A172 (cell line): ENCODE data around the gene NEK11. TPM values are rescaled to one million over a fixed set of nuclear protein-coding genes. Genes with fewer than 3 reads are reported as not detected.
"Not testable (repeated sequence)": the region's sequence is repeated elsewhere in the genome, so short reads cannot be mapped to it uniquely, and the experiment has no call there.

Source experiments
- DNase-seq: peaks from one replicate; pipeline ENCODE4 v3.0.0-alpha.2; 2015; ENCODE audit warnings: low spot score
- total RNA-seq: library from RNA; depleted of rRNA; stranded (reverse); fragments of >200 nt; shearing (Covaris generic); gene quantifications from 2 replicates; pipeline ENCODE4 v1.2.3, GENCODE V29; 2014

Gene NEK11
- total RNA-seq, 1 experiment from 2014 or later, result 5.3 TPM

DNA sequence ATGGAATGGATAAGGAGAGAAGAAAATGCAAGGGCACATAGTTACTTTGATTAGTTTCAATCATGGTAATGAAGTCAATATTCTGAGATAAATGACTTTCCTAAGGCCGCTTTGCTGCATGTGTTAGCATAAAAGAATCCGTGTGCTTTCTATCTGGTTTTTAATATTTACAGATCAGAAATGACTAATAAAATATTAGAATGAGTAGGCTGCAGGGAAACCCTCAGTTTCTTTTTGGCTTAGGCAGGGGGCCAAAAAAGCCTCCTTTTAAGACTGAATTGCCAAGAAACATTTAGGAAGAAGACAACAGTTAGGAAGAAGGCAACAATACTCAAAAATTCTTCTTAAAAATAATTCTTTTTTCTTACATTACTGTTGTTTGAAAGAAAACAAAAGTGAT lies 11.6 kb downstream of the NEK11 start:
- no peak for DNase-seq

GRCh38 chr3:131042271-131042985 lies 15.8 kb downstream of the NEK11 start:
- not testable (repeated sequence) for DNase-seq

GRCh38 chr3:131047582-131047981 lies 20.9 kb downstream of the NEK11 start:
- DNase-seq, result no peak

DNA sequence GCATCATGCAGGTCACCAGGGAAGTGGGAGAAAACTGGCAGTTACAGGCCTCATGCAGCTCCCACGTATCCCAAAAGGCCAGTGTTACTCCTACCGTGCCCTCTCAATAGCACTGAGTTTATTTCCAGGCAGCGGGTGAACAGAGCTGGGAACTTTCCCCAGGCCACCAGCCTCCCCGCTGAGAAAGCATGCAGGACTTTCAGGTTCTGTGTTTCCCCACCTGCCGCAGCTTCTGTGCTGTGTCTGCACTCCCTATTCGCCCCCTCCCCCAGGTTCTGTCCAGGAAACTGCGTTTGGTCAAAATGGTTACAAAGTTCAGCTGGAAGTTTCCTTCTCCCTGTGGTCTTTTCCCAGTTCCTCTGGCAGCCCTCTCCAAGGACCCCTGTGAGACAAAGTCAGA lies 21.4 kb downstream of the NEK11 start:
- no peak for DNase-seq

DNA sequence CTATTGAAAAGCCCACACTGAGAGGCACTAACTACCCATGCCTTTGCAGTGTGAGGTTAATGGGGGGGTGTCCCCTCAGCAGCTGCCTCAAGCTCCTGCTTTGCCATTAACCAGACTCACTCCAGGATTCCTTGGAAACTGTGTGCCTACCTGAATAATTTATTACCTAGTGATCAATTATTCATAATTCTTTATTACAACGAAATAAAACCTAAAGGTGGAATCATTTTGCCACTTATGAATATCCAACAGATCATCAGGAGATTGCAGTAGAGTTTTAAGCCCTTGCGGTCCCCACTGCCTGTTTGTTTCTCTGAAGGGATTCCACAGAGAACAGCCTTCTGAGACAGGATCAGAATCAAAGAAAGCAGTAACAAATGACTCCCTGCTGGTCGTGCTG lies 23.3 kb downstream of the NEK11 start:
- DNase-seq, result no peak

DNA sequence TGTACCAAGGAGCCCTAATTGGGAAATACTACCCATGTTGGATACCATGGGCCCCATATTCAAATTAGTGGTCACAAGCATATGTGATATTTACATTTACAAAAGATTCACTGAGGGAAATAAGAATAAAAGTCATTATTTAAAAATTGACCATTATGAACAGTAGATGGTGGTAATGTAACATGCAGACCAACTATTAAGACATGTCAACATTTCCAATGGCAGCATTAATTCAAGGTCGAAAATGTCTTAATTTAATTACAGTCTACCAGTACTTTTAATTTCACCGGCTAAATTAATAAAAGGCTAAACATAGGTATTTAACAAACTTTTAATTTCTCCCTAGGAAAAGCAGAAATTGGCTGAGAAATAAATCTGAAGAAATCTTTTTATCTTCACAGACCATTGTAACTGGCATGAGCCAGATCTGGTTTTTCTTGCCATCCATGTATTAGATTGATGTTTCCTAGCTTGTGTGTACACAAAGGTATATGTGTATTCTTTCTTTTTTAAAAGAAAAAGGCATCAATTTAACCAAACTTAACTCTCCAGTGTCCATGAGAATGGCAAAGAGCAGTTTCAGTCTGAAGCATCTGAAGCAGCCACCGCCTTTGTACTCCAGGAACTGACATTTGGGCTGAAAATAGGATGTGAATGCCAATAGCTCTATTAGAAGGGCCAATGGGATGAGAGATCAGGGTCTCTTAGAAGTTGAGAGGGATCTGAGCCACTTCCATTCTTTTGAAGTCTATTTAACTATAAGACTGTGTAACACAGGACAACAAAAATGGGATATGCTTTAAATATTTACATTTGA lies 26.6 kb downstream of the NEK11 start:
- no peak for DNase-seq

DNA sequence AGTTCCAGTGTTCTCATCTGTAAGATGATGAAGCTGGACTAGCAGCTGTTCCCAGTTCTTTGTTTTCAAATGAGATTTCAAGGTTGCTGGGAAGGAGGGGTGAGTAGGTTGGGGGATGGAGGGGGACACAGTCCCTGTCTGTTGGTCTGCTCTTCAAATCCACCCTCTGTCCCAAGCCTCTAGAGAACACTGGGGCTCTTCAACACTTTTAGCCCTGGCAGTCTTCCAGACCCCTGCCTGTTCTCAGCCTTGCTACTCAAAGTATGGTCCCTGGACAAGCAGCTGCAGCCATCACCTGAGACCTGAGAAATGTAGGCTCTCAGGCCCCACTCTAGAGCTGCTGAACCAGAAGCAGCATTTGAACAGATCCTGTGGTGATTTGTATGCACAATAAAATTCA lies 41.3 kb downstream of the NEK11 start:
- no peak for DNase-seq

GRCh38 chr3:131072099-131072559 lies 45.5 kb downstream of the NEK11 start:
- DNase-seq, result peak; percentile 66

DNA sequence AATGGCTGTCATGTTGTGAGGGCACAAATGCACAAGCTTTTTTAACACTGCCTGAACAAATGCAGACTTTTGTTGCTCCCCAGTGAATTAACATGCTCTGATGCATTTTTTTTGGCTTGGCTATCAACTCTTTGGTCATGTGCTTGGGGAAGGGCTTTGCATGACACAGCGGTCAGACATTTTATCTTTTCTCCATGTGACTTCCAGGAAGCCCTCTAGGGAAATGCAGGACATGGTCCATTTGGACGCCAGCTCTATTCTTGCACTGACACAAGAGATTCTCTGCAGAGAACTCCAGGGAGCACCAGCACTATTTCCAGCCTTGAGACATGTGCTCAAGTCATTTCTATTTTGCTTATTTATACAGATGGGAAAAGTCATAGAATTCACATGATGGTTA lies 46.2 kb downstream of the NEK11 start:
- peak; percentile 53 for DNase-seq

DNA sequence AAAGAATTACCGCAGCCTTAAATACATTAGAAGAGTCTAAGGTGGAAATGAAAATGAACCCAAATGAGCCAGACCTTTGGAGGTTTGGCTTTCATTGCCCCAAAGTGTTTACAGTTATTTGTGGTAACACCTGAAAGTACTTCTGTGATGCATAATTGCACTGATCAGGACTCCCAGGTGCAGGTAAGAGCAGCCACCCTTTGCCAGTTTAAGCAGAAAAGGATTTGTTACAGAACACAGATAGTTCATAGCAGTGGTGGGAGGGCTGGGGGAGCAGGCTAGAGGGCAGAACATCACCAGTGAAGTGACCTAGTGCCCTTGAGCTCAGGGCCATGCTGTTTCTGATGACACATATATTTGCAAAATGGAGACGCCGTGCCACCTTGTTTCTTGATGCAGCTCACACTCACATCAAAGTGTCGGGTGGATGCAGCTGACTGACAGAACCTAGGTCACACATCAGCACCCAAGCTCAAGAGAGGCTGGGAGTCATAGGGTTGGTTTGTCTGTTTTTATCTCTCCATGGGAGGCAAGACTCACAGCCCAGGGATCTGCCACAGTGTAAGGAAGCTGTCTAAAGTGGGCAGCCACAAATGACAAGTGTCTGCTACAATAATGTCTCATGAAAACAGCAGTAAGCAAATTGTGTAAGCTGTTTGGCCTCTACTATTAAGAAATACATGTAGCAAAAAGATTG lies 49.1 kb downstream of the NEK11 start:
- no peak for DNase-seq

DNA sequence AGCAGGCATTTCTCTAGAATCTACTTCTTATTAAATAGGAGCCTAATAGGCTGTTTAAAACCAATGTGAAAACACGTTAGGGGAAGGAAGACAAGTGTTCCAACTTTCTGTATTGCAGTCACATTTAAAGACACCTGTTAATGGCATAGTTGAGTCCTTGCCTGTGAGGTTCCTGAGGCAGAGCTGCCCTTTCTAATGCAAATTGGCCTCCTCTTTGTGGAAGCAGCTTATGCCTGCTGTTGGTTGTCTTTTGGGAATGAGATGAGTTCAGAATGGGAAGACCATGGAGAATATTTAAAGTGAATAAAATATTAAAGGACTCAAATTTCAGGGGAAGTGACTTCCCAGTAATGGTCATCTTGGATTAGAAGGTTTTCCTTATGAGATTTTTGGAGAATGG lies 51.2 kb downstream of the NEK11 start:
- no peak for DNase-seq

DNA sequence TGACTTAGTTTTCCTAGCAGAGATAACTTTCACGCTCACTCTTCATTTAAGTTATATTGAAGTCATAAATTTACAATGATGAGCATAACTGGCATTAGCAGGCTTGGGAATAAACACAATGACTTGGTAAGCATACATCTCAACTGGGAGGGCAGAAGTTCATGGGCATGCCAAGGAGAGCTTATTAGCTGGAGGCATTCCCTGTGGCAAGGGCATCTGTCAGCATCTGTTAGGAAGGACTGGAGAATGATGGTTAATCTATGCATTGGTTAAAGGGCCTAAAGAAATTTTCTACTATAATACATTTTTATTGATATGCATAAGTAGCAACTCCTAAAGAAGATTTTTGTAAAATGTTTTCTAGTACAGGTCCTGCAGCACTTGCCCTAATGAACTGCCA lies 52.4 kb downstream of the NEK11 start:
- DNase-seq, result no peak

GRCh38 chr3:131081224-131081623 lies 54.5 kb downstream of the NEK11 start:
- DNase-seq, result no peak

DNA sequence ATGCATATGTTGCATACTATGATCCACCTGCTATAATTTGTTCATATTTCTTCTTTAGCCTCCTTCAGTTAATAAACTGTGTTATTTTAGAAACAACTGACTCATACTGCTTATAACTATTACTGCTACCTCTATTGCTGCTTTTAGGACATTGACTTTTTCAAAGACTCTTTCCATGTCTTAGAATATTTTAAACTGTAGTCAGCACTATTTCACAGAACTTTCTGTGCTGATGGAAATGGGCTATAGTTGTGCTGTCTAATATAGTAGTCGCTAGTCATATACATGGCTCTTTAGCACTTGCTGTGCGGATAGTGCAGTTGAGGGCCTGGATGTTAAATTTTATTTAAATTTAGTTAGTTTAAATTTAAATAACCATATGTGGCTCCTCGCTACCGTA lies 55.6 kb downstream of the NEK11 start:
- no peak for DNase-seq

GRCh38 chr3:131082871-131083863 lies 56.5 kb downstream of the NEK11 start:
- DNase-seq, result peak; percentile 29

GRCh38 chr3:131091768-131092167 lies 65.1 kb downstream of the NEK11 start:
- peak; percentile 41 for DNase-seq

GRCh38 chr3:131107637-131108433 lies 81.2 kb downstream of the NEK11 start:
- DNase-seq, result peak; percentile 18

GRCh38 chr3:131109156-131109555 lies 82.5 kb downstream of the NEK11 start:
- peak; percentile 14 for DNase-seq

- DNase-seq, result peak; percentile 74
These were observed 83.4 kb downstream of the NEK11 start for GRCh38 chr3:131110087-131110486.

DNA sequence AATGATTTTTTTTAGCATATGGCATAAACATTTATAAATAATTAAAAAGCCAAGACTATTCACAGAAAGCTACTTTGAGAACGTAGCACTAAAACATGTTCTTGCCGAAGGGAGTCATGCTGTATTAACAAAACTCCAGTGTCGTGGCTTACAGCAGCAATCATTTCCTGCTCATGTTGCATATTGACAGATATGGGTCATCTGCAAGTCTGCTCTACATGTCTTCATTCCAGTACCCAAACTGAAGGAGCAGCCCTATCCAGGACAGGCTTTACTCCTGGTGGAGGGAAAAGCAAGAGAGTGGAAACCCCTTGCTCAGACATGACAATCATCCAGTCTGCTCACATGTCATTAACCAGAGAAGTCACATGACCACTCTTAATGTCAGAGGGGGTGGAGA lies 87.6 kb downstream of the NEK11 start:
- DNase-seq, result no peak
